A549 (cell line): ENCODE measurements around the gene EVC2. TPM values are rescaled to one million over a fixed set of nuclear protein-coding genes. Genes with fewer than 3 reads are reported as not detected.

Experiments
- ATAC-seq, 2 experiments: fragments of 200-7000 bp in 1 of 2; fragments of >200 bp in 1 of 2; cut with Nextera tagmentation in 1 of 2; cut with Tn5 transposase in 1 of 2; 3 replicates each; pipeline versions ENCODE4 v1.8.0 to v1.9.1; 2018 to 2020; ENCODE audit warnings: mild to moderate bottlenecking in 1 of 2, moderate library complexity in 1 of 2
- CTCF ChIA-PET: fragments of 300-600 bp; sonication (Branson Sonifier 250); formaldehyde crosslinking; extraction: SDS; loops from one replicate; lab custom pipeline; 2021; ENCODE audit warnings: antibody characterized with exemption, inconsistent platforms; lab: Yijun Ruan, JAX
- POLR2A ChIA-PET: fragments of 350-600 bp; formaldehyde crosslinking; extraction: SDS; loops from one replicate; lab custom pipeline; 2021; ENCODE audit warnings: antibody characterized with exemption, inconsistent platforms; lab: Yijun Ruan, JAX
- DNase-seq, 2 experiments: peaks; one replicate each; pipeline versions ENCODE4 v3.0.0 to v3.0.0-alpha.2; 2011 to 2016; ENCODE audit warnings: low read depth in 1 of 2, low spot score in 1 of 2
- FAIRE-seq: peaks from 2 replicates; lab custom pipeline; 2011; peaks lifted over from hg19 to GRCh38; lab: Jason Lieb, UNC
- H3K27ac ChIP-seq, 2 experiments: fragments of >200 bp; sonication (Bioruptor Twin); formaldehyde crosslinking; 3 replicates each; pipeline ENCODE4 v1.5.1; 2016 to 2017
- H3K4me1 ChIP-seq: fragments of >200 bp; sonication (Bioruptor Twin); formaldehyde crosslinking; 3 replicates; pipeline ENCODE4 v1.6.1; 2016
- H3K4me2 ChIP-seq: fragments of >200 bp; sonication (Bioruptor Twin); formaldehyde crosslinking; 3 replicates; pipeline ENCODE4 v1.6.1; 2016
- H3K4me3 ChIP-seq: fragments of >200 bp; sonication (Bioruptor Twin); formaldehyde crosslinking; 3 replicates; pipeline ENCODE4 v1.5.1; 2016
- H3K9me3 ChIP-seq: fragments of >200 bp; sonication (Bioruptor Twin); formaldehyde crosslinking; 3 replicates; pipeline ENCODE4 v1.6.1; 2016
- BHLHE40 ChIP-seq: IDR thresholded peaks from 2 replicates; pipeline ENCODE4 v1.6.1; 2012; ENCODE audit warnings: low read depth, low read length, inconsistent platforms
- CEBPB ChIP-seq, 2 experiments: fragments of >200 bp in 1 of 2; sonication (Bioruptor Twin) in 1 of 2; formaldehyde crosslinking in 1 of 2; IDR thresholded peaks; 2 replicates each; pipeline ENCODE4 v1.6.1; 2012 to 2016
- CHD2 ChIP-seq: fragments of 150-350 bp; IDR thresholded peaks from 2 replicates; pipeline ENCODE4 v1.6.1; 2014; ENCODE audit warnings: low read length; ENCODE audit not compliant: partially characterized antibody
- EHF ChIP-seq: fragments of 250-450 bp; sonication (Bioruptor Pico); IDR thresholded peaks from 2 replicates; pipeline ENCODE4 v1.5.0; 2020; ENCODE audit warnings: mild to moderate bottlenecking
- EHMT2 ChIP-seq: fragments of 200-600 bp; sonication (generic); IDR thresholded peaks from 2 replicates; pipeline ENCODE4 v1.6.1; 2016; ENCODE audit warnings: antibody characterized with exemption, low read depth, mild to moderate bottlenecking, moderate library complexity
- FOSL2 ChIP-seq, 2 experiments: fragments of 450-650 bp in 1 of 2; fragments of >200 bp in 1 of 2; sonication (Bioruptor Twin) in 1 of 2; formaldehyde crosslinking; IDR thresholded peaks; 2 replicates each; pipeline versions ENCODE4 v1.5.0 to v1.6.1; 2016 to 2020; ENCODE audit warnings: mild to moderate bottlenecking in 1 of 2, moderate library complexity in 1 of 2
- HDAC2 ChIP-seq: fragments of 200-600 bp; sonication (generic); IDR thresholded peaks from 2 replicates; pipeline ENCODE4 v1.6.1; 2016
- HOXA7 ChIP-seq: fragments of 250-450 bp; sonication (Bioruptor Pico); IDR thresholded peaks from 2 replicates; pipeline ENCODE4 v1.5.0; 2020; ENCODE audit warnings: mild to moderate bottlenecking, moderate library complexity
- HOXB5 ChIP-seq: fragments of 250-450 bp; sonication (Bioruptor Pico); IDR thresholded peaks from 2 replicates; pipeline ENCODE4 v1.5.0; 2020; ENCODE audit warnings: mild to moderate bottlenecking, moderate library complexity
- JUNB ChIP-seq: fragments of >200 bp; sonication (Bioruptor Twin); formaldehyde crosslinking; IDR thresholded peaks from 2 replicates; pipeline ENCODE4 v1.6.1; 2016
- KDM5A ChIP-seq: fragments of 200-600 bp; sonication (generic); IDR thresholded peaks from 2 replicates; pipeline ENCODE4 v1.6.1; 2016; ENCODE audit warnings: antibody characterized with exemption, mild to moderate bottlenecking
- MYC ChIP-seq: IDR thresholded peaks from 2 replicates; pipeline ENCODE4 v1.6.1; 2012; ENCODE audit warnings: mild to moderate bottlenecking, inconsistent platforms, low read length, improper control_type of control experiment, borderline replicate concordance
- NFE2L2 ChIP-seq: fragments of 150-350 bp; conservative IDR thresholded peaks from 2 replicates; pipeline ENCODE4 v1.6.1; 2014; ENCODE audit warnings: low read length
- POLR2AphosphoS2 ChIP-seq: conservative IDR thresholded peaks from 2 replicates; pipeline ENCODE4 v1.6.1; 2012; ENCODE audit warnings: low read length, improper control_type of control experiment, inconsistent platforms
- RFX5 ChIP-seq: fragments of 450-650 bp; IDR thresholded peaks from 2 replicates; pipeline ENCODE4 v1.7.1; 2014; ENCODE audit warnings: antibody characterized with exemption, mild to moderate bottlenecking, moderate library complexity
- TFCP2L1 ChIP-seq: fragments of 250-450 bp; sonication (Bioruptor Pico); IDR thresholded peaks from 2 replicates; pipeline ENCODE4 v1.5.0; 2021; ENCODE audit warnings: mild to moderate bottlenecking
- ZC3H11A ChIP-seq: fragments of 450-650 bp; IDR thresholded peaks from 2 replicates; pipeline ENCODE4 v1.6.1; 2014; ENCODE audit warnings: antibody characterized with exemption, mild to moderate bottlenecking
- ZNF302 ChIP-seq: fragments of 250-450 bp; sonication (Bioruptor Pico); IDR thresholded peaks from 2 replicates; pipeline ENCODE4 v1.9.0; 2021; ENCODE audit warnings: inconsistent platforms, mild to moderate bottlenecking, moderate library complexity
- WGBS: methylation state at CpG from one replicate; pipeline ENCODE4 v1.1.6; 2017; ENCODE audit errors: missing lambda C conversion rate; 5-methylcytosine and 5-hydroxymethylcytosine counted together
- polyA plus RNA-seq, 4 experiments: library from polyadenylated mRNA; depleted of rRNA in 3 of 4; stranded (reverse); fragments of >200 nt; fragmentation: RNase III in 1 of 4; extraction: RNeasy Plus Mini Kit Qiagen cat#74134 plus additional on column Dnase treatment in 1 of 4; gene quantifications; 2 replicates in 3 of 4; 3 replicates in 1 of 4; pipeline ENCODE4 v1.2.3, GENCODE V29; 2011 to 2017
- TF ChIP-seq, protein P1 (sequence below): fragments of >200 bp; sonication (Bioruptor Twin); formaldehyde crosslinking; IDR thresholded peaks from 3 replicates; pipeline ENCODE4 v1.6.1; 2016
- TF ChIP-seq, protein P2 (sequence below): fragments of 150-350 bp; IDR thresholded peaks from 2 replicates; pipeline ENCODE4 v1.6.1; 2014; ENCODE audit warnings: low read depth, mild to moderate bottlenecking, low read length
- TF ChIP-seq, protein P3 (sequence below): fragments of 200-600 bp; sonication (generic); IDR thresholded peaks from 2 replicates; pipeline ENCODE4 v1.6.1; 2016; ENCODE audit warnings: antibody characterized with exemption, mild to moderate bottlenecking, moderate library complexity
- TF ChIP-seq, protein P4 (sequence below): fragments of 250-450 bp; sonication (Bioruptor Pico); IDR thresholded peaks from 2 replicates; pipeline ENCODE4 v1.5.0; 2021; ENCODE audit warnings: mild to moderate bottlenecking, moderate library complexity, borderline replicate concordance
- TF ChIP-seq, protein P5 (sequence below): fragments of >200 bp; sonication (Bioruptor Twin); formaldehyde crosslinking; IDR thresholded peaks from 3 replicates; pipeline ENCODE4 v1.5.1; 2016
- TF ChIP-seq, protein P6 (sequence below): fragments of >200 bp; sonication (Bioruptor Twin); formaldehyde crosslinking; IDR thresholded peaks from 2 replicates; pipeline ENCODE4 v1.6.1; 2016

Gene EVC2
- polyA plus RNA-seq, 2 of the 4 experiments (the other 2 are of a cell fraction), result 0.96 to 1.5 TPM

DNA sequence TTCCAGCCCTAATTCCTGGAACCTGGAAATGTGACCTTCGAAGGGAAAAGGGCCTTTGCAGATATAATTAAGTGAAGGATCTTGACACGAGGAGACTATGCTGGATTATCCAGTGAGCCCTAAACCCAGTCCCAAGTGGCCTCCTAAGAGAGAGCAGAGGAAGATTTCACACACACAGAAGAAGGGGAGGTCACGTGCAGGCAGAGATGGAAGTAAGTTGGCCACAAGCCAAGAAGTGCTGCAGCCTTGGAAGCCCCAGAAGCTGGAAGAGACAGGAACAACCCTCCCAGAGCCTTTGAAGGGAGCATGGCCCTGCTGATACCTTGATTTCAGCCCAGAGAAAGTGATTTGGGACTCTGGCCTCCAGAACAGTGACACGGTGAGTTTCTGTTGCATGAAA lies 51.9 kb downstream of the EVC2 start (continued):
- TF ChIP-seq, protein P1, sequence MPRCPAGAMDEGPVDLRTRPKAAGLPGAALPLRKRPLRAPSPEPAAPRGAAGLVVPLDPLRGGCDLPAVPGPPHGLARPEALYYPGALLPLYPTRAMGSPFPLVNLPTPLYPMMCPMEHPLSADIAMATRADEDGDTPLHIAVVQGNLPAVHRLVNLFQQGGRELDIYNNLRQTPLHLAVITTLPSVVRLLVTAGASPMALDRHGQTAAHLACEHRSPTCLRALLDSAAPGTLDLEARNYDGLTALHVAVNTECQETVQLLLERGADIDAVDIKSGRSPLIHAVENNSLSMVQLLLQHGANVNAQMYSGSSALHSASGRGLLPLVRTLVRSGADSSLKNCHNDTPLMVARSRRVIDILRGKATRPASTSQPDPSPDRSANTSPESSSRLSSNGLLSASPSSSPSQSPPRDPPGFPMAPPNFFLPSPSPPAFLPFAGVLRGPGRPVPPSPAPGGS, result no peak
- TF ChIP-seq CEBPB (IDR thresholded peaks at IDR 0.05), result no peak

DNA sequence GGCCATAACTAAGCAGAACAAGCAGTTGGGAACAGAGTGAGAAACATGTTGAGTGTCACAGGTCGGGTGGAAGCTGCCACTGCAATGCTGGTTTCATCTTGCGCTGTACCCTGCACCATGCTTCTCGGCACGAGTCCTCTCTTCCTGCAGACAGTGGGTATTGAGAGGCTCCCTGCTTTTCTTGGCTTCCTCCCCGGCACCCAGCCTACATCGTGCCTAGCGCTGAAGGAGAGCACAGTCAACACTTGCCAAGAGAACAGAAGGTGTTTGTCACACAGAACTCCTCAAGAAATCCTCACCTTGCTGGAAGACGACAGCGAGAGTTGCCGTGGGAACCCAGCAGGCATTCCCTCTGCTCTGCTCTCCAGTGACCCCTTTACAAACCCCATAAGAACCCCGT lies 53.6 kb downstream of the EVC2 start:
- FAIRE-seq (no peak), DNase-seq (no peak), ATAC-seq (no peak)
- TF ChIP-seq POLR2AphosphoS2 (no peak), HOXA7 (CRISPR knock-in tag) (no peak), ZNF302 (CRISPR knock-in tag) (no peak), ZC3H11A (no peak), TFCP2L1 (CRISPR knock-in tag) (no peak), JUNB (no peak), CHD2 (no peak), FOSL2 (IDR thresholded peaks at IDR 0.05) (no peak), FOSL2 (CRISPR knock-in tag; IDR thresholded peaks at IDR 0.05) (no peak), EHF (no peak), KDM5A (no peak), EHMT2 (no peak)
- TF ChIP-seq, protein P2, sequence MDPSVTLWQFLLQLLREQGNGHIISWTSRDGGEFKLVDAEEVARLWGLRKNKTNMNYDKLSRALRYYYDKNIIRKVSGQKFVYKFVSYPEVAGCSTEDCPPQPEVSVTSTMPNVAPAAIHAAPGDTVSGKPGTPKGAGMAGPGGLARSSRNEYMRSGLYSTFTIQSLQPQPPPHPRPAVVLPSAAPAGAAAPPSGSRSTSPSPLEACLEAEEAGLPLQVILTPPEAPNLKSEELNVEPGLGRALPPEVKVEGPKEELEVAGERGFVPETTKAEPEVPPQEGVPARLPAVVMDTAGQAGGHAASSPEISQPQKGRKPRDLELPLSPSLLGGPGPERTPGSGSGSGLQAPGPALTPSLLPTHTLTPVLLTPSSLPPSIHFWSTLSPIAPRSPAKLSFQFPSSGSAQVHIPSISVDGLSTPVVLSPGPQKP, result no peak
- TF ChIP-seq, protein P3, sequence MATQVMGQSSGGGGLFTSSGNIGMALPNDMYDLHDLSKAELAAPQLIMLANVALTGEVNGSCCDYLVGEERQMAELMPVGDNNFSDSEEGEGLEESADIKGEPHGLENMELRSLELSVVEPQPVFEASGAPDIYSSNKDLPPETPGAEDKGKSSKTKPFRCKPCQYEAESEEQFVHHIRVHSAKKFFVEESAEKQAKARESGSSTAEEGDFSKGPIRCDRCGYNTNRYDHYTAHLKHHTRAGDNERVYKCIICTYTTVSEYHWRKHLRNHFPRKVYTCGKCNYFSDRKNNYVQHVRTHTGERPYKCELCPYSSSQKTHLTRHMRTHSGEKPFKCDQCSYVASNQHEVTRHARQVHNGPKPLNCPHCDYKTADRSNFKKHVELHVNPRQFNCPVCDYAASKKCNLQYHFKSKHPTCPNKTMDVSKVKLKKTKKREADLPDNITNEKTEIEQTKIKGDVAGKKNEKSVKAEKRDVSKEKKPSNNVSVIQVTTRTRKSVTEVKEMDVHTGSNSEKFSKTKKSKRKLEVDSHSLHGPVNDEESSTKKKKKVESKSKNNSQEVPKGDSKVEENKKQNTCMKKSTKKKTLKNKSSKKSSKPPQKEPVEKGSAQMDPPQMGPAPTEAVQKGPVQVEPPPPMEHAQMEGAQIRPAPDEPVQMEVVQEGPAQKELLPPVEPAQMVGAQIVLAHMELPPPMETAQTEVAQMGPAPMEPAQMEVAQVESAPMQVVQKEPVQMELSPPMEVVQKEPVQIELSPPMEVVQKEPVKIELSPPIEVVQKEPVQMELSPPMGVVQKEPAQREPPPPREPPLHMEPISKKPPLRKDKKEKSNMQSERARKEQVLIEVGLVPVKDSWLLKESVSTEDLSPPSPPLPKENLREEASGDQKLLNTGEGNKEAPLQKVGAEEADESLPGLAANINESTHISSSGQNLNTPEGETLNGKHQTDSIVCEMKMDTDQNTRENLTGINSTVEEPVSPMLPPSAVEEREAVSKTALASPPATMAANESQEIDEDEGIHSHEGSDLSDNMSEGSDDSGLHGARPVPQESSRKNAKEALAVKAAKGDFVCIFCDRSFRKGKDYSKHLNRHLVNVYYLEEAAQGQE, result no peak
- ChIA-PET POLR2A (no interaction called here), CTCF (no interaction called here)
- Histone ChIP-seq H3K9me3 (no peaks in the 10 kb centered on the region), H3K4me3 (no peak overlapping the region), H3K27ac (no peak overlapping the region), H3K4me2 (no peak overlapping the region), H3K4me1 (no peaks in the 10 kb centered on the region)
- 86% methylated on average over 10 of the region's 11 CpGs for WGBS

DNA sequence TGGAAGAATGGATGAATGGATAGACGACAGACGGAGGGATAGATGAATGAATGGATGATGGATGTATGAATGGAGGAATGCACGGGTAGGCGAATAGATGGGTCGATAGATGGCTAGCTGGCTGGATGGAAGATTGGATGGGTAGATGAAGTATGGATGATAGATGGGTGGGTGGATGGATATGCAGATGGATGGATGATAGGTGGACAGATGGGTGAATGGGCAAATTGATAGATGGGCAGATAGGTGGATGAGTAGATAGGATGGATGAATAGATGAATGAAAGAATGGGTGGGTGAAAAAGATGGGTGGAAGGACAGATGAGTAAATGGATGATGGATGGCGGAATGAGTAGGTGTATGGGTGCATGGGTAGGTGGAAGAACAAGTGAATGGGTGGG lies 57.3 kb downstream of the EVC2 start:
- no peak for TF ChIP-seq MYC
- no peak for TF ChIP-seq EHF
- TF ChIP-seq, protein P4, sequence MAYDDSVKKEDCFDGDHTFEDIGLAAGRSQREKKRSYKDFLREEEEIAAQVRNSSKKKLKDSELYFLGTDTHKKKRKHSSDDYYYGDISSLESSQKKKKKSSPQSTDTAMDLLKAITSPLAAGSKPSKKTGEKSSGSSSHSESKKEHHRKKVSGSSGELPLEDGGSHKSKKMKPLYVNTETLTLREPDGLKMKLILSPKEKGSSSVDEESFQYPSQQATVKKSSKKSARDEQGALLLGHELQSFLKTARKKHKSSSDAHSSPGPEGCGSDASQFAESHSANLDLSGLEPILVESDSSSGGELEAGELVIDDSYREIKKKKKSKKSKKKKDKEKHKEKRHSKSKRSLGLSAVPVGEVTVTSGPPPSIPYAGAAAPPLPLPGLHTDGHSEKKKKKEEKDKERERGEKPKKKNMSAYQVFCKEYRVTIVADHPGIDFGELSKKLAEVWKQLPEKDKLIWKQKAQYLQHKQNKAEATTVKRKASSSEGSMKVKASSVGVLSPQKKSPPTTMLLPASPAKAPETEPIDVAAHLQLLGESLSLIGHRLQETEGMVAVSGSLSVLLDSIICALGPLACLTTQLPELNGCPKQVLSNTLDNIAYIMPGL (CRISPR knock-in tag), result no peak
- no peak for TF ChIP-seq HOXB5 (CRISPR knock-in tag)
- no peak for TF ChIP-seq JUNB
- TF ChIP-seq, protein P5, sequence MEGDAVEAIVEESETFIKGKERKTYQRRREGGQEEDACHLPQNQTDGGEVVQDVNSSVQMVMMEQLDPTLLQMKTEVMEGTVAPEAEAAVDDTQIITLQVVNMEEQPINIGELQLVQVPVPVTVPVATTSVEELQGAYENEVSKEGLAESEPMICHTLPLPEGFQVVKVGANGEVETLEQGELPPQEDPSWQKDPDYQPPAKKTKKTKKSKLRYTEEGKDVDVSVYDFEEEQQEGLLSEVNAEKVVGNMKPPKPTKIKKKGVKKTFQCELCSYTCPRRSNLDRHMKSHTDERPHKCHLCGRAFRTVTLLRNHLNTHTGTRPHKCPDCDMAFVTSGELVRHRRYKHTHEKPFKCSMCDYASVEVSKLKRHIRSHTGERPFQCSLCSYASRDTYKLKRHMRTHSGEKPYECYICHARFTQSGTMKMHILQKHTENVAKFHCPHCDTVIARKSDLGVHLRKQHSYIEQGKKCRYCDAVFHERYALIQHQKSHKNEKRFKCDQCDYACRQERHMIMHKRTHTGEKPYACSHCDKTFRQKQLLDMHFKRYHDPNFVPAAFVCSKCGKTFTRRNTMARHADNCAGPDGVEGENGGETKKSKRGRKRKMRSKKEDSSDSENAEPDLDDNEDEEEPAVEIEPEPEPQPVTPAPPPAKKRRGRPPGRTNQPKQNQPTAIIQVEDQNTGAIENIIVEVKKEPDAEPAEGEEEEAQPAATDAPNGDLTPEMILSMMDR, result no peak
- TF ChIP-seq, protein P2, result no peak
- TF ChIP-seq, protein P6, sequence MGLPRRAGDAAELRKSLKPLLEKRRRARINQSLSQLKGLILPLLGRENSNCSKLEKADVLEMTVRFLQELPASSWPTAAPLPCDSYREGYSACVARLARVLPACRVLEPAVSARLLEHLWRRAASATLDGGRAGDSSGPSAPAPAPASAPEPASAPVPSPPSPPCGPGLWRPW, result no peak
- TF ChIP-seq RFX5, result no peak
- no peak for TF ChIP-seq BHLHE40
- TF ChIP-seq HDAC2, result no peak
- TF ChIP-seq NFE2L2, result no peak
- POLR2A ChIA-PET, result no interaction called here
- no peak overlapping the region for H3K4me2 ChIP-seq
- FAIRE-seq, result no peak
- CTCF ChIA-PET, result interaction anchor here (1.1 kb wide), 1 partner anchor 9 kb away, joined by 4 read pairs; no protein-coding TSS in a partner anchor
- WGBS, result 95% methylated on average over 6 of the region's 6 CpGs
- no peaks in the 10 kb centered on the region for H3K9me3 ChIP-seq
- H3K27ac ChIP-seq, result no peak overlapping the region
- H3K4me3 ChIP-seq, result no peak overlapping the region
- no peak for DNase-seq
- ATAC-seq, result no peak
- H3K4me1 ChIP-seq, result no peaks in the 10 kb centered on the region
